Fibroblast of lung (primary cell): ENCODE results near the gene APBB2. TPM values are rescaled to one million over a fixed set of nuclear protein-coding genes. Genes with fewer than 3 reads are reported as not detected.
A peak's percentile ranks its signal among the peaks of the same experiment; 100 is the strongest.

Experiments
- DNase-seq, 2 donors: peaks; one replicate each; pipeline versions ENCODE4 v3.0.0 to v3.0.0-alpha.2; 2010; ENCODE audit warnings: low read depth in 2 of 2
- H2AFZ ChIP-seq: 2 replicates; pipeline ENCODE4 v1.5.1; 2012; ENCODE audit warnings: low read length, control low read depth, inconsistent platforms
- H3K27ac ChIP-seq: 2 replicates; pipeline ENCODE4 v1.5.1; 2011; ENCODE audit warnings: low read length, control low read depth; ENCODE audit not compliant: insufficient read depth
- H3K27me3 ChIP-seq: 2 replicates; pipeline ENCODE4 v1.5.1; 2011; ENCODE audit warnings: mild to moderate bottlenecking, low read length; ENCODE audit not compliant: control insufficient read depth, insufficient read depth
- H3K36me3 ChIP-seq: 2 replicates; pipeline ENCODE4 v1.5.1; 2011; ENCODE audit warnings: low read length; ENCODE audit not compliant: control insufficient read depth, insufficient read depth
- H3K4me1 ChIP-seq: 2 replicates; pipeline ENCODE4 v1.5.1; 2011; ENCODE audit warnings: low read length; ENCODE audit not compliant: control insufficient read depth, insufficient read depth; ENCODE audit errors: extremely low read depth
- H3K4me2 ChIP-seq: 2 replicates; pipeline ENCODE4 v1.5.1; 2011; ENCODE audit warnings: low read length, control low read depth; ENCODE audit not compliant: insufficient read depth; ENCODE audit errors: extremely low read depth
- H3K4me3 ChIP-seq, 4 experiments: fragments of 200-600 bp in 1 of 4; sonication (generic) in 1 of 4; replicated peaks in 1 of 4; 2 replicates each; pipeline ENCODE4 v1.5.1; 2011 to 2016; ENCODE audit warnings: low read length in 4 of 4, low read depth in 3 of 4, mild to moderate bottlenecking in 3 of 4, control low read depth in 2 of 4, inconsistent platforms in 1 of 4, mixed read lengths in 1 of 4; ENCODE audit not compliant: insufficient read depth in 1 of 4; ENCODE audit errors: control extremely low read depth in 1 of 4
- H3K79me2 ChIP-seq: 2 replicates; pipeline ENCODE4 v1.5.1; 2012; ENCODE audit warnings: mild to moderate bottlenecking, low read length, inconsistent platforms; ENCODE audit not compliant: control insufficient read depth, insufficient read depth
- H3K9ac ChIP-seq: 2 replicates; pipeline ENCODE4 v1.5.1; 2011; ENCODE audit warnings: mild to moderate bottlenecking, low read length, control low read depth; ENCODE audit not compliant: insufficient read depth
- H3K9me3 ChIP-seq: 2 replicates; pipeline ENCODE4 v1.5.1; 2012; ENCODE audit warnings: low read depth, low read length; ENCODE audit not compliant: control insufficient read depth, insufficient read depth
- H4K20me1 ChIP-seq: 2 replicates; pipeline ENCODE4 v1.5.1; 2011; ENCODE audit warnings: low read length; ENCODE audit not compliant: control insufficient read depth, insufficient read depth; ENCODE audit errors: extremely low read depth
- EZH2 ChIP-seq: IDR thresholded peaks from 2 replicates; pipeline ENCODE4 v1.5.1; 2012; ENCODE audit warnings: low read length, control low read depth, mild to moderate bottlenecking; ENCODE audit errors: missing control alignments
- polyA plus RNA-seq, 2 donors: library from polyadenylated mRNA; depleted of rRNA in 1 of 2; stranded (reverse) in 1 of 2; unstranded in 1 of 2; fragments of >200 nt; gene quantifications; 2 replicates each; pipeline ENCODE4 v1.2.1, GENCODE V29; 2011 to 2012; ENCODE audit warnings: missing spikeins in 1 of 2
- total RNA-seq: library from RNA; depleted of rRNA; stranded (reverse); fragments of >200 nt; gene quantifications from 2 replicates; pipeline ENCODE4 v1.2.1, GENCODE V29; 2014
- TF ChIP-seq, protein P1 (sequence below), 2 donors: IDR thresholded peaks in 1 of 2; conservative IDR thresholded peaks in 1 of 2; 1 replicate in 1 of 2; 2 replicates in 1 of 2; pipeline ENCODE4 v1.5.1; 2011 to 2012; ENCODE audit warnings: low read length in 2 of 2, control low read depth in 1 of 2, inconsistent platforms in 1 of 2, low read depth in 1 of 2, mild to moderate bottlenecking in 1 of 2

Gene APBB2
- total and polyA plus RNA-seq, 2 donors (not counting 1 experiment from before 2014, with no cell fraction given): 25.1 to 29.8 TPM

DNA sequence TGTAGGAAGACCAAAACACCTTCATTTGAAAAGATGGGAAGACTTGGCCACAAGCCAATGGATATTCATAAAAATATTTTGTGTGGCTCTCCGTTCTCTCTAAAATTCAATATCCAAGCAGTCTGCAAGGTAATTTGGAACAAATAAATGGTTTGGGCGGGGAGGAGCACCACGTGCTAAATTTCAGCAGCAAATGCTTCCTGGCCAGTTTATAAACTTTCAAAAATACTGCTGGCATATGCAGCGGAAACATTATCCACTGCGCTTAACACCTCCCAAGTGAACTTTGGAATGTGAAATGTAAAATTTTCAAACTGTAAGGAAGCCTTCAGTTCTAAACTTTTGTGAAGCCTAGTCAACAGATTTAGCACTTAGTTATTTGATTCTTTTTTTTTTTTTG lies 273.6 kb downstream of the APBB2 start:
- TF ChIP-seq, protein P1, sequence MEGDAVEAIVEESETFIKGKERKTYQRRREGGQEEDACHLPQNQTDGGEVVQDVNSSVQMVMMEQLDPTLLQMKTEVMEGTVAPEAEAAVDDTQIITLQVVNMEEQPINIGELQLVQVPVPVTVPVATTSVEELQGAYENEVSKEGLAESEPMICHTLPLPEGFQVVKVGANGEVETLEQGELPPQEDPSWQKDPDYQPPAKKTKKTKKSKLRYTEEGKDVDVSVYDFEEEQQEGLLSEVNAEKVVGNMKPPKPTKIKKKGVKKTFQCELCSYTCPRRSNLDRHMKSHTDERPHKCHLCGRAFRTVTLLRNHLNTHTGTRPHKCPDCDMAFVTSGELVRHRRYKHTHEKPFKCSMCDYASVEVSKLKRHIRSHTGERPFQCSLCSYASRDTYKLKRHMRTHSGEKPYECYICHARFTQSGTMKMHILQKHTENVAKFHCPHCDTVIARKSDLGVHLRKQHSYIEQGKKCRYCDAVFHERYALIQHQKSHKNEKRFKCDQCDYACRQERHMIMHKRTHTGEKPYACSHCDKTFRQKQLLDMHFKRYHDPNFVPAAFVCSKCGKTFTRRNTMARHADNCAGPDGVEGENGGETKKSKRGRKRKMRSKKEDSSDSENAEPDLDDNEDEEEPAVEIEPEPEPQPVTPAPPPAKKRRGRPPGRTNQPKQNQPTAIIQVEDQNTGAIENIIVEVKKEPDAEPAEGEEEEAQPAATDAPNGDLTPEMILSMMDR (conservative IDR thresholded peaks at IDR 0.05 in 1 of 2, IDR thresholded peaks at IDR 0.05 in 1 of 2; ENCODE audit: low read depth in 1 of 2, low read length in 2 of 2): no peak
- TF ChIP-seq EZH2: no peak
- H3K79me2 ChIP-seq: no peaks in the 10 kb centered on the region
- H3K4me1 ChIP-seq: no peaks in the 10 kb centered on the region
- no peak overlapping the region for H3K4me2 ChIP-seq
- H3K27me3 ChIP-seq: no peaks in the 10 kb centered on the region
- DNase-seq: peak in 1 of 2 donors; percentile 16
- H3K9ac ChIP-seq: no peak overlapping the region
- H3K9me3 ChIP-seq: no peaks in the 10 kb centered on the region
- no peaks in the 10 kb centered on the region for H3K36me3 ChIP-seq
- H3K27ac ChIP-seq: no peak overlapping the region
- no peak overlapping the region for H2AFZ ChIP-seq
- no peaks in the 10 kb centered on the region for H4K20me1 ChIP-seq
- no peak overlapping the region for H3K4me3 ChIP-seq

DNA sequence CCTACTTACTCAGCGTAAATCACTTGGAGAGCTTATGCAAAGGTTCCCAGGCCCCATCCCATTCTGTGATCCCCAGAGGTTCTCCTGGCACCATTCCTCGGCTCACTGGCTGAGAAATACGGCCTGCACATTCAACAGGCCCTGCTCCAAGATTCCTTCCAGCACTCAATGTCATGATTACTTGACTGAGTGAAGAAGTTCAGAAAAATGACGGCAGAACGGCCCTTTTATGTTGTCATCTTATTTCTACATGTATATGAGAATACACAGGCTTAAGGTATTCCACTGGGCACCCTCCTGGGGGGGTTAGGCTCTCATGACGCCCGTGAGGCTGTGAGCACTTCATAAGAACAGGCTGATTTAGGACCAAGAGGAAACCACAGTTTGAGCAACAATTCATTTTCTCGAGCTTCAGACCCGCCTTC lies 274.0 kb downstream of the APBB2 start:
- no peaks in the 10 kb centered on the region for H3K79me2 ChIP-seq
- H3K4me1 ChIP-seq: no peaks in the 10 kb centered on the region
- TF ChIP-seq EZH2: no peak
- TF ChIP-seq, protein P1 (conservative IDR thresholded peaks at IDR 0.05 in 1 of 2, IDR thresholded peaks at IDR 0.05 in 1 of 2; ENCODE audit: low read depth in 1 of 2, low read length in 2 of 2): no peak
- no peak overlapping the region for H2AFZ ChIP-seq
- H3K9ac ChIP-seq: no peak overlapping the region
- no peak overlapping the region for H3K27ac ChIP-seq
- DNase-seq: peak in 1 of 2 donors; percentile 72
- H3K27me3 ChIP-seq: no peaks in the 10 kb centered on the region
- no peak overlapping the region for H3K4me2 ChIP-seq
- no peak overlapping the region for H3K4me3 ChIP-seq
- H4K20me1 ChIP-seq: no peaks in the 10 kb centered on the region
- H3K9me3 ChIP-seq: no peaks in the 10 kb centered on the region
- no peaks in the 10 kb centered on the region for H3K36me3 ChIP-seq

DNA sequence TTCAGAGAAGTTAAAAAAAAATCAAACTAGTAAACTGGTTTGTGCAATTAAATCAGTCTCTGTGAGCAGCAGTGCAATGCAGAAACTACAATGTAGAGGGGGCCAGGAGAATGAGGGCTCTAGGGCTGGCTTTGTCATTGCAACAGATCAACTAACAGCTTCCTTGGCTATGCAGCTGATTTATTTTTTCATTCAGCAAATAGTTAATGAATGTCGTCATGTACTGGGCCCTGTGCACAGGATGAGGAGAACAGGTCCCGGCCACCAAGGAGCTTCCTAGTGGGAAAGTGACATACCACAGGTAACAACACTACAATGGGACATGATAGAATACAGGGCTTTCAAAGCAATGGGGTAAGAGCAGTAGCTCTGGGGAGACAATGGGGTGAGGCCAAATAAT lies 274.5 kb downstream of the APBB2 start:
- H3K27ac ChIP-seq: no peak overlapping the region
- DNase-seq: peak in 1 of 2 donors; percentile 57
- no peaks in the 10 kb centered on the region for H3K27me3 ChIP-seq
- no peak overlapping the region for H3K9ac ChIP-seq
- no peak overlapping the region for H3K4me3 ChIP-seq
- no peaks in the 10 kb centered on the region for H3K36me3 ChIP-seq
- TF ChIP-seq EZH2: no peak
- TF ChIP-seq, protein P1 (conservative IDR thresholded peaks at IDR 0.05 in 1 of 2, IDR thresholded peaks at IDR 0.05 in 1 of 2; ENCODE audit: low read depth in 1 of 2, low read length in 2 of 2): peak in 1 of 2 donors; percentile 8
- no peaks in the 10 kb centered on the region for H3K4me1 ChIP-seq
- no peaks in the 10 kb centered on the region for H3K9me3 ChIP-seq
- no peaks in the 10 kb centered on the region for H3K79me2 ChIP-seq
- no peak overlapping the region for H2AFZ ChIP-seq
- no peaks in the 10 kb centered on the region for H4K20me1 ChIP-seq
- H3K4me2 ChIP-seq: no peak overlapping the region
